Right renal cortex interstitium (tissue), 3 donors: ENCODE measurements around the gene TRNP1. TPM values are rescaled to one million over a fixed set of nuclear protein-coding genes. Genes with fewer than 3 reads are reported as not detected.

ENCODE experiments used
- DNase-seq, 3 donors: peaks; one replicate each; pipeline ENCODE4 v3.0.0-alpha.2; 2013; ENCODE audit warnings: low read depth in 3 of 3, low spot score in 2 of 3
- polyA plus RNA-seq, 3 donors: library from polyadenylated mRNA; unstranded; fragments of 120-200 nt; gene quantifications; one replicate each; pipeline ENCODE4 v1.2.1, GENCODE V29; 2013; ENCODE audit not compliant: insufficient read length in 3 of 3

Gene TRNP1
- polyA plus RNA-seq, 3 donors = 4.9 to 5.9 (median 5.4) TPM

DNA sequence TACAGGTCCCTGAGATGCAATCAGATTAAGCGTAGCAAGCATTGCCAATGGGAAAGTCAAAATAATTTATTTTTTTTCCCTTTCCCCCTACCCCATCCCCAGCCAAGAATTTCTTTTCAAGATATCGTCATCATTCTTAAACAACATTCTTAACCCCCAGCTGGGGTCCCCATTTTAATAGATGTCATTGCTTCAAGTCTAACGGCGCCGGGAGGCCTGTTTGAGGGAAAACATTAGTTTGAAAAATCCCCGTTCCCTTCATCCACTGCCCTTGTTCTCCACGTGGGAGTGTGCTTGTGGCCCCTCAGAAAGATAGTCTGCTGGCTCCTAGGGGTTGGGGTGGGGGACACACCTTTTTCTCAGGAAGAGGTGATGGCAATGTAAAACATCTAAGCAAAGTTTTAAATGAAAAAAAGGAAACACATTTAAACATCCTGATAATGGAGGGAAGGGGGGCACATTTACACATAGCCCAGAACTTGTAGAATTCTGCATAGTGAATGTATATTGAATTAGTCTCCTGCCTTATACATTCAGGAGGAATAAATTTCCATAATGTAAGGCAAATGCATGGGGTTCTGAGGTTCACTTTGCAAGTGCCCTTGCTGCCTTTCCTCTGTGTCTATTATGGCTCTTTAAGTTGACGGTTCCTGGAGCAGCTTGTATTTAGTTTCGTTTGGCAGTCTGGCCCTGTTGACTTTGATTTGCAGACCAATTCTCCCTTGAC, 6.8 kb downstream of the TRNP1 start:
- no peak for DNase-seq

DNA sequence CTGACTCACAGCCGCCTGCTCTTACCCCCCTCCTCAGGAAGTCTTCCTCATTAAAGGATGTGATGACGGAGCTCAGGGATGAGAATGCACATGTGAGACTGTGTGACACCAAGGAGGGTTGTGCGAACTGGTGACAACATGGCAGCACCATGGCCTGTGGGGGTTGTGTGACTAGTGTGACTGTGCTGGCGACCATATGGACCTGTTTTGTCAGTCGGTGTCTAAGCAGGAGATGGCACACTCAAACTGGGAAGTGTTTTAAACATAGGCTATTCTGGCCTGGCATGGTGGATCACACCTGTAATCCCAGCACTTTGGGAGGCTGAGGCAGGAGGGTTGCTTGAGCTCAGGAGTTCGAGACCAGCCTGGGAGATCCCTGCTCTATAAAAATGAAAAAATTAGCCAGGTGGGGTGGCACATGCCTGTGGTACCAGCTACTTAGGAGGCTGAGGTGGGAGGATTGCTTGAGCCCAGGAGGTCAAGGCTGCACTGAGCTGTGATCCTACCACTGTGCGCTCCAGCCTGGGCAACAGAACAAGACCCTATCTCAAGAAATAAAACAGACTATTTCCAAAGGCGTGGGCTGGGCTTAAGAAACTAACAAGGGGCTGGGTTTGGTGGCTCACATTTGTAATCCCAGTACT, 7.4 kb downstream of the TRNP1 start:
- no peak for DNase-seq

DNA sequence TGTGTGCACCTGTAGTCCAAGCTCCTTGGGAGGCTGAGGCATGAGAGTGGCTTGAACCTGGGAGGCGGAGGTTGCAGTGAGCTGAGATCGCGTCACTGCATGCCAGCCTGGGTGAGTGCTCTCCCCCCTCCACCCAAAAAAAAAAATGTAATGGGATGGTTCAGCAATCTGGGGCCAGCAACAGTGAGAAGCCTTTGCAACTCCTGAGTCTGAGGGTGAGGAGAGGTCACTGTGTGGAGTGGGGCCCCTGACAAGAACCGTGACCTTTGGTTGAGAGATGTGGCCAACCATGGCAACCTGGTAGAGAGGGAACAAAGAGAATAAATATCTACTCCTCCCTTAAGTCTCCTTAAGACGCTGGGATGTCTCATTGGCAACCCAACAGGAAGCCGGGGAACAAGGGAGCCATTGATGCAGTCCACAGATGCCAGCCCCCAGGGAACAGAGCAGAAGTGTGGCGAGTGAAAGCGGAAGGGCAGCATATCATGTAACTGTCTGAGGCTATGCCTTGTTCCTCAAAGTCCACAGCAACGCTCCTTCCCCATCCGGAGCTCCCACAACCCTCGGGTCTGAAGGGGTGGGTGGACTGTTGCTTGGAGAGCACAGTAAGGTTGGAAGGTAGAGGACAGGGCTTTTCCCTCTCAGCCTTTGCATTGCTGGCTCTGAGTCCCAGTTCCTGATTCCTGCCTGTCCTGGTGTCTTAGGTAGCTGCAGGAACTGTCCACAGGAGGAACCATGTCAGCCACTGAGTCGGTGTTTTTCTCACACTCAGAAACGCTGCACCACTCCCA, 8.3 kb downstream of the TRNP1 start:
- DNase-seq = no peak

DNA sequence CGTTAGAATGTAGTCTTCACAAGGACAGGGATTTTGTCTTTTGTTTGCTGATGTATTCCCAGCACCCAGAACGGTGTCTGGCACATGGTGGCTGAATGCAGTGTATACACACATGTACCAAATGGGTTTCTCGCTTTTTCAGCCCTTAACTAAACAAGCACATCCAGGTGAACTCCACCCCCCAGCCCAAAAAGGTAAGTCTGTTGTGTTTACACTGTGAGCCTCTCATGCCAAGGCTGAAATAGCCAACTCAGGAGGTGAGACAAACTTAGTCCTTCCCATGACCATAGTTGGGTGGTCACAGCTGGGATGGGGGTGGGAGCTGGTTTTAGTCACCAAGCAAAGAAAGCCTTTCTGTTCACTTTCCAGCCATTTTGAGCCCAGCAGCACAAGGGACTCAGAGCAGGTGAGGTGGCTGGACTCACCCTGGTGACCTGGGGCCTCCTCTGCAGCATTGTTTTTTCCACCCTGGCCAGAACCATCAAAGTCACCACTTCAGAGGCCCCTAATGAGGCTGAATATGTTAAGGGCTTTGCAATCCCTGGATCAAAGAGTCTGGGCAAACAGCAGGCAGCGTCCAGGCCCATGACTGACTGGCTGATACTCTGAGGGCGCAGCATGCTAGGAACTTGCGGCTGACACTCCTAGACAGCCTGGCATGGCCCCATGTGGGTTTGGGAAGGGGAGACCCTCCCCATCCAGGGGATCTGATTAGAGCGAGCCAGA, 10.4 kb downstream of the TRNP1 start:
- DNase-seq = no peak

DNA sequence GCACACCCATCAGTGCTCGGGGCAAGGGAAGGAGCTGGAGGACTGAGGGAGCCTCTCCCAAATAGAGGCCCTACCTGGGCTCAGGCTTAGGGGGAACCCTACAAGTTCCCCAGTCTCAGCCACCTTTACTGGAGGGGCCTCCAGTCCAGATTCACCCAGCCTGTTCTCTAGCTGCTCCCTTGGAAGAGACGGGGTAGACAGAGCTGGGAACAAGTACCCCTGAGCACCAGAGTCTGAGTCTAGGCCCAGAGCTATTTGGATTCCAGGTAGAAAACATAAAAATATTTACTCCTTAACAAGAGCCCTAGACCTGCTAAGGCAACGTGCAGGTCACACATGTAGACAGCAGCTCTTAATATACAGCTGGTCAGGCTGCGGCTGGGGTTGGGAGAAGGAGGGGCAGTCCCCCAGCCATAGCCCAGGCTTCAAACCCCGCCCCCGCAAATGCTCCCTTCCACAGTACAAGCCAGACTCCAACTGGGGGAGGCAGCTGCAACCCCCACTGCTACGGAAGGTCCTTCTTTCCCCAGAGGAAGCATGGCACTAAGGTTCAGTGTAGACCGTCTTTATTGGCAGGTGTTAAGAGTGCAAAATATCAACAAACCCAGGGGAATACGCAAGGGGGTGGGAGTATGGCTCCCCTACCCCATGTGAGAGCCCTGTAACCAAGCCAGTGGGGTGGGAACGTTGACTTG, 11.1 kb downstream of the TRNP1 start:
- no peak for DNase-seq

- DNase-seq = no peak
Observed at GRCh38 chr1:27005166-27005530, 11.7 kb downstream of the TRNP1 start.

DNA sequence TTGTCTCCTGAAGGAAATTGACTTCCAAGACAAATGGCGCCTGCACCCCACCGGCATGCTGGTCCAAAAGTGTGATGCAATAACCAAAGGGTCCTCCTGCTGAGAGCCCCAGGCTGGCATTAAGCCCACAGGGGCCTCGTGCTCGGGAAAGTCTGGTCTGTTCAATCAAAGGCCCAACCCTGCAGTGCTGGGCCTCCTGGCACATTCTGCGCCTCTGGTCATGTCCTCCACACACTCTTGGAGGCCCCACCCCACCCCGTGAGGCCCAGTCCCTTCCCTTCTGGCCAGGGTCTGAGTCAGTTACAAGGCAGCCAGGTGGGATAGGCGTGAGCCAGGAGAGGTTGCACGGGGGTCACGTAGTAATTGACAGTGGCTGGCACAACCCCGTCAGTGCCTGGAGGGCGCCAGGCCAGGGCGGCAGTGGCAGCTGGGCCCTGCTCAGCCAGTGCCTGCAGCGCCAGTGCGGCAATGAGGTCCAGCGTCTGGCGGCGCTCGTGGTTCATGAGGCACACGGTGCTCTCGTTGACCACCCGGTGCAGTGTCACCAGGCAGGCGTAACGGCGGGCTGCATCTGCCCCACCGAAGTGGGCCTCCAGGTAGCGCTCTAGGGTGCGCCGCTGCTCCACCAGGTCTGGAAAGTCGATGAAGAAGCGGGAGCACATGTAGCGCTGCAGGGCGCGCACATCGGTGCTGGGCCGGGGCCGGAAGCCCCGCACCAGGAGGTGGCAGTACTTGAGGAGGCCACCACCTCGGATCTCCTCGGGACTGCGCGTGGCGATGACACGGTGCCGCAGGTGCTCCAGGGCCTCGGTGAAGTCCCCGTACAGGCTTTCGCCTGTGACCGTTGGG, 12.4 kb downstream of the TRNP1 start:
- DNase-seq = no peak

DNA sequence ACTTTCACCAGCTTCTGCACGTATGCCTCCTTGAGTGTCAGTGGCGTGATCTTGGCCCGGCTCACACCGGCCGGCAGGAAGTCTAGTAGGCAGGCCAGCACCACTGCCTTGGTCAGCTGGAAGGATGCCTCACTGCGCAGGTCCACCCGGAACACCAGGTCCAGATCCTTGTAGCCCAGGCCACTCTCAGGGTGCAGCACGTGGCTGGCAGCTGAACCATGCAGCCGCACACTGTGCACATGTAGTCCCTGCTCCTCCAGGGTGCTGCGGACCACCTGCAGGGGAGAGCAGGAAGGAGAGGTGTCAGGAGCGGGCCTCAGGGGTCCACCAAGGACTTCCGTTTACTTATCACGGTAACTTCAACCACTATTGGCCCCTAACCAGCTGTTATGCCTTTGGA, 13.2 kb downstream of the TRNP1 start:
- DNase-seq = no peak

DNA sequence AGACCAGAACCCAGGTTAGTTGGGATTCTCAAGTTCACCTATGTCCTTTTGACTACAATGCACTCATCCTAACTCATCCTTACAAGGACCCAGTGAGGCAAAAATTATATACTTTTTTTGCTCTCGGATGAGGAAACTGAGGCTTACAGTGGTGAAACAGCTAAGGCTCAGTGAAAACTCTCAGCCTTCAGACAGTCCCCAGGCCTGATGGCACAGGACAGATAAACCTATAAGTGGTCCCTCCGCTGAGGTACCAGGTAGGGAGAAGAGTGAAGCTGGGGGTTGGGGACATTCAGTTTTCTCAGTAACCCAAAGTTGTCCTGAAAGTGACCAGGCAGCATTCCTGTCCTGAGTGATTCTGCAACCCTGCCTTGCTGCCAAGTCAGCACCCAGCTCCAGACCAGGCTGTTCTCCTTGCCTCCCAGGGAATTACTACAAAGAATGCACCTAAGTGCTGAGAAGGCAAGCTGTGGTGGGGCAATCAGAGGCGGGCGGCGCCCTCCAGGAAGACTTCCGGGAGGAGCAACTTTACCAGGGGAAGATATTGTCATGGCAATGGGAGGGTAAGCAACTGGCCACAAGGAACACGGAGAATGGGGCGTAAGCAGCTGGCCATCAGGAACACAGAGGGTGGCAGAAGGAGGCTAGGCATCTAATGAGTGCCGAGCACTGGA, 14.6 kb downstream of the TRNP1 start:
- DNase-seq = no peak

GRCh38 chr1:27009601-27010197, 16.2 kb downstream of the TRNP1 start:
- no peak for DNase-seq

DNA sequence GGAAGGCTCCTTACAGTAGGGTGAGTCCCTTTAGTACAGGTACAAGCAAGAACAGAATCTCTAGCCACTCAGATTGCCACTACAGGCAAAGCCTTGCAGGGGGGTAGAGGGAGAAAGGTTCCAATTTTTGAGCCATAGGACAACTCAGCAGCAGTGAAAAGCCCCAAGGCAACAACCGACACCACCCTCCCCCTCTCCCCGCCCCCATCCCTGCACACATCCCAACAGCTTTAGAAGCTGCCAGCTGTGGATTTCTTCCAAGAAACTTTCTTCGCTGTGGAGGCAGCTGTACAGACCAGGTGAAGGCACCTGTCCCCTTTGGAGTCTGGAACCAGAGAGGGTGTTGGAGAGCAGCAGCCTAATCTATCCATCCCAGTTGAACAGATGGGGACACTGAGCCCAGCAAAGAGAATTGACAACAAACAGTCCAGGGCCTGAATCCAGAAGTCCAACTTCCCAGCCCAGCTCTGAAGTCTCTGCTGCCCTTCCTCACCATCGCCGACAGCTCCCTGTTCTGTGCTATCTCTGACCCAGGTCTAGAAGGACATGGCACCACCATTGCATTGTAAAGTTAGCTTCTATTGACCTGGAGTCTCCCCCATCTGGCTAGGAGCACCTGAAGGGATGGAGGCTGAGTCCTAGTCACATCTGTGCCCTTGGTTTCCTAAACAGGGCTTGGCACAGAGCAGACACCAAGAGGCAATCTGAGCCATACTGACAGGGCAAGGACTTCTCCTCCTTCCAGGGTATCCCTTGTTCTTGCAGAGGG, 16.9 kb downstream of the TRNP1 start:
- no peak for DNase-seq

DNA sequence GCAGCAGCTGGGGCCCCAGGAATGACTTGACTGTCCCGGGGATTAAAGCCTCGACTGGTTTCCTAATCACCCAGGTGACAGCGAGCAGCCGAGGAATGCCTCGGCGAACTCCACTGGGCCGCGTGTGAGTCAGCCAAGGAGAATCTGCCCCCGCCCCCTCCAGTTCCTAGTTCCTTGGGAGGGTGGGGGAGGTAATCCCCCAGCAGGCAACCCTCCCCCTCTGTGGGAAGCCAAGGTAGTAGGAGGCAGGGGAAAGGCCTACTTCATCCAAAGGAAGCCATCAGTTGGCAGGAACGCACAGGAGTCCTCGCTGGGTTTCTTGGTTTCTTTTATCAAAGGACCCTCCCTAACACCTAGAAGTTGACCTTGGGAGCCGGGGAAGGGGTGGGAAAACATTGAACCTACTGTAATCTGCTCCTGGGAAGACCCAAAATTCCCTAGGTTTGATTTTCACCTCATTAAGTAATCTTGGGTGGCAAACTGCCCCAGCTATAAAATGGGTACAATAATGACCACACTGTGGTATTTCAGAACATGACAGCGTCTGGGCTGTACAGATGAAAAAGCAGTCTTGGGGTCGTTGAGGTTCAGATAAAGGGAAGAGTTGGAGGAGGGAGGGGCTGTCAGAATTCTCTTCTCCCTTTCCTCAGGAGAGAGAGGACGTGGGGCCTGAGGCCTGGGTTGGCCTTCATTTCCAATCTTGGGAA, 17.7 kb downstream of the TRNP1 start:
- no peak for DNase-seq

GRCh38 chr1:27011976-27012563, 18.6 kb downstream of the TRNP1 start:
- DNase-seq = no peak

DNA sequence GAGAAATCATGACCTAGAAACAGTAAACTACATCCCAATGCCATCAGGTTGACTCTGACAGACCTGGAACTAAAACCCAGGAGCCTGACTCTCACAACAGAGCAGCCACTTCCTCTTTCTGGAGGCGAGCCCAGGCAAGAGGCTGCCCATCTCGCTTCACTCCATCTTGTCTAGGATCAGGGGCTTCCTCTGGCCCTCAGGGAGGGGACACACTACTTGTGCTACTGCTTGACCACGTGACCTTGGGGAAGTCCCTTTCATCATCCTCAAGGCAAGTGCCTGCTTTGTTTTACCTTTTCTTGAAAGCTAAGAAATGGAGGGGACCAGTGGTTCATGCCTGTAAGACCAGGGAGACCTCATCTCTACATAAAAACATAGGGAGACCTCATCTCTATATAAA, 21.8 kb downstream of the TRNP1 start:
- no peak for DNase-seq

DNA sequence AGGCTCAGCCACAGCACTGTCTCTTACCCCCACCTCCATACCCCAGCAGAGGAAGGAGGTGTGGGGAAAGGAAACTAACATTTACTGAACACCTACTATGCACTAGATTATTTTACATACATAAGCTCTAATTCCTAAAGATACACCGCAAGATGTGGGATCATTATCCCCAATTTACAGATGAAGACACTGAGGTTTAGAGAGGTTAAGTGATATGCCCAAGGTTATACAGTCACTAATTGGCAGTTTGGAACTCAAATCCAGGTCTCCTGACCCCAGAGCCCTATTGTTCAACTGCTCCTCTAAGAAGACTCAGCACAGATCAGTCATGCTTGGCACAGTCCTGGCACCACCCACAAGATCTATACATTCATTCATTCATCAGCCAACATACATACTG, 22.9 kb downstream of the TRNP1 start:
- no peak for DNase-seq

DNA sequence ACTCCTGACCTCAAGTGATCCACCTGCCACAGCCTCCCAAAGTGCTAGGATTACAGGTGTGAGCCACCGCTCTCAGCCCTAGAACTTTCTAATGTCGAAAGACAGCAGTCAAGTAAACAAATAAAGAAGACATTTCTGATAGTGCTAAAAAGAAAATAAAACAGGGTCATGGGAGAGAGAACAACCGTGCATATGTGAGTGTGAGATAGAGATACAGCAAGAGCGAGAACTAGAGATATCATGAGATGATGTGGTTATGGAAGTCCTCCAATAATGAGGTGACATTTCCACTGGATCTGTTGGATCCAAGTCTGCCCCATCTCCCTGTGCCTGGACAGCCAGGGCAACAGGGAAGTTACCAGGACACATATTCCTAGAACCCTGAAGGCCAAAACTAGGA, 23.7 kb downstream of the TRNP1 start:
- DNase-seq = no peak

DNA sequence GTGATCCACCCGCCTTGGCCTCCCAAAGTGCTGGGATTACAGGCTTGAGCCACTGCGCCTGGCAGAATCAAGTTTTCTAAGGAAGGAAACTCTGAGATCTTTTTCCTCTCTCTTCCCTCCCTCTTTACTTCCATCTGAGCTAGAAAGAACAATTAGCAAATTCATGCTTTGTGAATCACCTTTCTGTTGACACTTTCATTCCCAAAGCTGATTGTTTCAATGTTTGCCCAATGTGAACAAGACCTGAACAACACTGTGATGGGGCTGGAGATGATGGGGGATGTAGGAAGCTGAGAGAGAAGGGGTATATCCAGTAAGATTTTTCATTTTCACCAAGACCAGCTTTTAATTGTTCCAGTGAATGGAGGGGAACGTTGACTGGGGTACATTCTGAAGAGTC, 24.8 kb downstream of the TRNP1 start:
- DNase-seq = no peak
